DND-41 (cell line): ENCODE data around the gene ROGDI.

Experiments used
- ATAC-seq: fragments of 200-7000 bp; cut with Tn5 transposase; 3 replicates; pipeline ENCODE4 v1.9.1; 2021; ENCODE audit warnings: low read depth; ENCODE audit not compliant: insufficient read depth
- DNase-seq: peaks from one replicate; pipeline ENCODE4 v3.0.0-alpha.2; 2020
- H2AFZ ChIP-seq: 2 replicates; pipeline ENCODE4 v1.6.0; 2012; ENCODE audit warnings: low read depth, low read length
- H3K27ac ChIP-seq: 2 replicates; pipeline ENCODE4 v1.5.1; 2012; ENCODE audit warnings: low read length, inconsistent platforms
- H3K27me3 ChIP-seq: fragments of 200-600 bp; sonication (generic); 2 replicates; pipeline ENCODE4 v1.6.0; 2012; ENCODE audit warnings: low read length, mild to moderate bottlenecking, inconsistent platforms; ENCODE audit not compliant: insufficient read depth, poor library complexity
- H3K36me3 ChIP-seq: 2 replicates; pipeline ENCODE4 v1.5.1; 2012; ENCODE audit warnings: low read length, inconsistent platforms; ENCODE audit not compliant: insufficient read depth
- H3K4me1 ChIP-seq: 2 replicates; pipeline ENCODE4 v1.5.1; 2012; ENCODE audit warnings: mild to moderate bottlenecking, low read length; ENCODE audit not compliant: insufficient read depth
- H3K4me2 ChIP-seq: 2 replicates; pipeline ENCODE4 v1.6.0; 2012; ENCODE audit warnings: mild to moderate bottlenecking, moderate library complexity, low read length, inconsistent platforms; ENCODE audit not compliant: insufficient read depth
- H3K4me3 ChIP-seq, 2 experiments: fragments of 200-600 bp in 1 of 2; shearing (Covaris generic) in 1 of 2; 2 replicates each; pipeline ENCODE4 v1.5.1; 2012 to 2016; ENCODE audit warnings: inconsistent platforms in 2 of 2, low read length in 2 of 2, mild to moderate bottlenecking in 2 of 2, low read depth in 1 of 2, moderate library complexity in 1 of 2
- H3K79me2 ChIP-seq: 2 replicates; pipeline ENCODE4 v1.6.0; 2012; ENCODE audit warnings: low read length, inconsistent platforms; ENCODE audit not compliant: insufficient read depth
- H3K9ac ChIP-seq: 2 replicates; pipeline ENCODE4 v1.6.0; 2012; ENCODE audit warnings: low read depth, mild to moderate bottlenecking, inconsistent platforms, low read length, moderate library complexity
- H3K9me3 ChIP-seq: 2 replicates; pipeline ENCODE4 v1.5.1; 2012; ENCODE audit warnings: low read length, moderate library complexity, mild to moderate bottlenecking, inconsistent platforms; ENCODE audit not compliant: insufficient read depth, severe bottlenecking
- H4K20me1 ChIP-seq: 2 replicates; pipeline ENCODE4 v1.6.0; 2012; ENCODE audit warnings: low read length; ENCODE audit not compliant: insufficient read depth
- CTCF ChIP-seq: IDR thresholded peaks from 2 replicates; pipeline ENCODE4 v1.5.1; 2012; ENCODE audit warnings: borderline replicate concordance, low read length, moderate library complexity, mild to moderate bottlenecking; ENCODE audit not compliant: poor library complexity, severe bottlenecking; ENCODE audit errors: extremely low read depth
- EZH2 ChIP-seq: IDR thresholded peaks from 3 replicates; pipeline ENCODE4 v1.6.1; 2012; ENCODE audit warnings: borderline replicate concordance, low read depth, mild to moderate bottlenecking, moderate library complexity, low read length, inconsistent platforms; ENCODE audit not compliant: severe bottlenecking

The ROGDI gene

GRCh38 chr16:4833584-4833983 is 31.2 kb upstream of the ROGDI start:
- H3K36me3 ChIP-seq = peaks cover 89% of the 10 kb centered on the region

GRCh38 chr16:4832698-4833343 is 30.4 kb upstream of the ROGDI start:
- H3K27ac ChIP-seq = no peak overlapping the region
- no peak overlapping the region for H3K4me2 ChIP-seq
- H3K9ac ChIP-seq = no peak overlapping the region
- ATAC-seq = no peak
- peaks cover 8% of the 10 kb centered on the region; the same call in 1 of the 2 replicates for H4K20me1 ChIP-seq
- no peak for DNase-seq
- H2AFZ ChIP-seq = no peak overlapping the region
- no peak overlapping the region for H3K4me3 ChIP-seq
- H3K36me3 ChIP-seq = peaks cover 85% of the 10 kb centered on the region
- 0 out of 2 replicates have a peak, but pooled peaks cover 13% of the 10 kb centered on the region for H3K79me2 ChIP-seq
- no peak for TF ChIP-seq CTCF
- no peak for TF ChIP-seq EZH2
- H3K4me1 ChIP-seq = no peaks in the 10 kb centered on the region
- H3K27me3 ChIP-seq = no peaks in the 10 kb centered on the region
- H3K9me3 ChIP-seq = no peaks in the 10 kb centered on the region

More at GRCh38 chr16:4833584-4833983, 31.2 kb upstream of the ROGDI start:
- Histone ChIP-seq H3K27me3 (no peaks in the 10 kb centered on the region), H3K79me2 (0 out of 2 replicates have a peak, but pooled peaks cover 13% of the 10 kb centered on the region), H2AFZ (no peak overlapping the region), H3K4me2 (no peak overlapping the region), H4K20me1 (peaks cover 8% of the 10 kb centered on the region; the same call in 1 of the 2 replicates), H3K4me1 (no peaks in the 10 kb centered on the region), H3K4me3 (no peak overlapping the region), H3K27ac (no peak overlapping the region), H3K9me3 (no peaks in the 10 kb centered on the region), H3K9ac (no peak overlapping the region)
- TF ChIP-seq EZH2 (no peak), CTCF (no peak)
- ATAC-seq = no peak
- DNase-seq = no peak

- Histone ChIP-seq H3K4me3 (no peak overlapping the region), H3K27me3 (no peaks in the 10 kb centered on the region), H3K36me3 (peaks cover 85% of the 10 kb centered on the region), H3K79me2 (0 out of 2 replicates have a peak, but pooled peaks cover 6% of the 10 kb centered on the region), H4K20me1 (peaks cover 8% of the 10 kb centered on the region; the same call in 1 of the 2 replicates), H3K4me2 (no peak overlapping the region), H2AFZ (no peak overlapping the region), H3K9me3 (no peaks in the 10 kb centered on the region), H3K4me1 (no peaks in the 10 kb centered on the region), H3K9ac (no peak overlapping the region), H3K27ac (no peak overlapping the region)
- DNase-seq (no peak), ATAC-seq (no peak)
- no peak for TF ChIP-seq CTCF
- no peak for TF ChIP-seq EZH2
Observed at GRCh38 chr16:4831616-4832015, 29.2 kb upstream of the ROGDI start.
